ENCODE results near the gene CD2BP2. TPM values are rescaled to one million over a fixed set of nuclear protein-coding genes. Genes with fewer than 3 reads are reported as not detected.

The CD2BP2 gene
- total RNA-seq, 1 donor from 2014 or later, result 77.2 TPM

DNA sequence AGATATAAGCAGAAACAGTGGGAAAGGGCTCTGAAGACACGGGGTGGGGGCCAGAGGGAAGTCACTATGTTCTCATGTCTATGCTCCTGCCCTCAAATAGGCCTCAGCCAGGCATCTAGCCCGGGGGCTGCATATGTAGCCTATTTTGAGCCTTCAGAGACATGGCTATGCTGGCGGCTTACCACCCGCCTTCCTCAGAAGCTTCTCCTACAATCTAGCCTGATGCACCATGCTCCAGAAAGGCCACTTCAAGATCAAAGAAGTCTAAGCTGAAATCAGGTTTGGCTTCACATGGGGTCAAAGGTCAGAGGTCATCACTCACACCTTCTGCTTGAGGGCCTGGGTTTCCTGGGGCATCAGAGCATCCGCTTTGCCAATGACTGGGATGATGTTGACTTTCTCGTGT, 25.7 kb upstream of the CD2BP2 start:
- DNase-seq (ENCODE audit: low spot score), result no peak
- Mint-ChIP-seq H3K27me3 (ENCODE audit: unreplicated experiment) (peaks cover 6% of the 10 kb centered on the region), H3K36me3 (ENCODE audit: low read depth, unreplicated experiment) (peaks cover 4% of the 10 kb centered on the region), H3K27ac (ENCODE audit: unreplicated experiment) (no peak overlapping the region), H3K9me3 (ENCODE audit: unreplicated experiment) (no peaks in the 10 kb centered on the region), H3K4me1 (ENCODE audit: unreplicated experiment) (peaks cover 14% of the 10 kb centered on the region), H3K4me3 (ENCODE audit: unreplicated experiment) (no peak overlapping the region)
- TF ChIP-seq, protein P1, sequence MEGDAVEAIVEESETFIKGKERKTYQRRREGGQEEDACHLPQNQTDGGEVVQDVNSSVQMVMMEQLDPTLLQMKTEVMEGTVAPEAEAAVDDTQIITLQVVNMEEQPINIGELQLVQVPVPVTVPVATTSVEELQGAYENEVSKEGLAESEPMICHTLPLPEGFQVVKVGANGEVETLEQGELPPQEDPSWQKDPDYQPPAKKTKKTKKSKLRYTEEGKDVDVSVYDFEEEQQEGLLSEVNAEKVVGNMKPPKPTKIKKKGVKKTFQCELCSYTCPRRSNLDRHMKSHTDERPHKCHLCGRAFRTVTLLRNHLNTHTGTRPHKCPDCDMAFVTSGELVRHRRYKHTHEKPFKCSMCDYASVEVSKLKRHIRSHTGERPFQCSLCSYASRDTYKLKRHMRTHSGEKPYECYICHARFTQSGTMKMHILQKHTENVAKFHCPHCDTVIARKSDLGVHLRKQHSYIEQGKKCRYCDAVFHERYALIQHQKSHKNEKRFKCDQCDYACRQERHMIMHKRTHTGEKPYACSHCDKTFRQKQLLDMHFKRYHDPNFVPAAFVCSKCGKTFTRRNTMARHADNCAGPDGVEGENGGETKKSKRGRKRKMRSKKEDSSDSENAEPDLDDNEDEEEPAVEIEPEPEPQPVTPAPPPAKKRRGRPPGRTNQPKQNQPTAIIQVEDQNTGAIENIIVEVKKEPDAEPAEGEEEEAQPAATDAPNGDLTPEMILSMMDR (IDR thresholded peaks at IDR 0.05; ENCODE audit: unreplicated experiment), result no peak

DNA sequence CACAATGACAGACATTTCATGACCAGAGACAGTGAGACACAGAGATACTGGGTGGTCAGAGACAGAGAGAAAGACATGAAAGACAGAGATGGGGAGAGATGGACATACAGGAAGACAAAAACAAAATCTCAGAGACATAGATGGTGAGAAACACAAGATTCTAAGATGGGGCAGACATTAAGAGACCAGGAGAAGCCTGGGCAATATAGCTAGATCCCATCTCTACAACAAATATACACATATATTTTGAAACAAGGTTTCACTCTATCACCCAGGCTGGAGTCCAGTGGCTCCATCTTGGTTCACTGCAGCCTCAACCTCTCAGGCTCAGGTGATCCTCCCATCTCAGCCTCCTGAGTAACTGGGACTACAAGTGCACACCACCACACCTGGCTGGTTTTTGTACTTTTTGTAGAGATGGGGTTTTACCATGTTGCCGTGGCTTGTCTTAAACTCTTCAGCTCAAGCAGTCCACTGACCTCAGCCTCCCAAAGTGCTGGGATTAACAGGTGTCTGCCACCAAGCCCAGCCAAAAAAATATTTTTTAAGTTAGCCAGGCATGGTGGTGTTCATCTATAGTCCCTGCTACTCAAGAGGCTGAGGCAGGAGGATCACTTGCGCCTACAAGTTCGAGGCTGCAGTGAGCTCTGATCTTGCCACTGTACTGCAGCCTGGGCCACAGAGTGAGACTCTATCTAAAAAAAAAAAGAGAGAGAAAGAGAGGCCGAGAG, 25.1 kb upstream of the CD2BP2 start:
- Mint-ChIP-seq H3K9me3 (ENCODE audit: unreplicated experiment) (no peaks in the 10 kb centered on the region), H3K27ac (ENCODE audit: unreplicated experiment) (peak overlapping the region; percentile 14), H3K36me3 (ENCODE audit: low read depth, unreplicated experiment) (peaks cover 4% of the 10 kb centered on the region), H3K4me1 (ENCODE audit: unreplicated experiment) (peaks cover 14% of the 10 kb centered on the region), H3K27me3 (ENCODE audit: unreplicated experiment) (peaks cover 6% of the 10 kb centered on the region), H3K4me3 (ENCODE audit: unreplicated experiment) (peak overlapping the region; percentile 37)
- TF ChIP-seq, protein P1 (IDR thresholded peaks at IDR 0.05; ENCODE audit: unreplicated experiment), result no peak
- DNase-seq (ENCODE audit: low spot score), result no peak

DNA sequence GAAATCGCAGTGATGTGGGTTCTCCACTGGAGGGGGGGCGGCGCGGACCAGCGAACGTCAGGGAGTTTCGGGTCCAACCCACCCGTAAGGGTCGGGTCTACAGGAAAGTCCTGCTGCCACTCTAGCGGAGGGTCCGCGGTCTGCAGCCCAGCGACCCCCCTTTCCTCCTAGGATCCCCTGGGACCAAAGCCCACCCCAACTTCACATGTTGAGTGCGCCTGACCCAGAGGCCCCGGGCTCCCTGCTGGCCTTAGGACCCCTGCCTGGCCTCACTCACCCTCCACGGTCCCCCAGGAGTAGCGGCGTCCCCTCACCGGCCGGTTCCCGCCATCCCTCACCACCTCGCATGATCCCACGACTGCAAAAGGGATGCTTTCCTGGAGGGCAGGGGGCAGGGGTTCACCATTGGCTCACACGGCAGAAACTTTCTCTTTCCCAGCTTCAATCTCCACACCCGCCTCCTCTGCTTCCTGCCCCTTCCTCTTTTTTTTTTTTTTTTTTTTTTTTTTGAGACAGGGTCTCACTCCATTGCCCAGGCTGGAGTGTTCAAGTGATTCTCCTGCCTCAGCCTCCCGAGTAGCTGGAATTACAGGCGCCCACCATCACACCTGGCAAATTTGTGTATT, 24.2 kb upstream of the CD2BP2 start:
- peaks cover 14% of the 10 kb centered on the region for H3K4me1 Mint-ChIP-seq (ENCODE audit: unreplicated experiment)

DNA sequence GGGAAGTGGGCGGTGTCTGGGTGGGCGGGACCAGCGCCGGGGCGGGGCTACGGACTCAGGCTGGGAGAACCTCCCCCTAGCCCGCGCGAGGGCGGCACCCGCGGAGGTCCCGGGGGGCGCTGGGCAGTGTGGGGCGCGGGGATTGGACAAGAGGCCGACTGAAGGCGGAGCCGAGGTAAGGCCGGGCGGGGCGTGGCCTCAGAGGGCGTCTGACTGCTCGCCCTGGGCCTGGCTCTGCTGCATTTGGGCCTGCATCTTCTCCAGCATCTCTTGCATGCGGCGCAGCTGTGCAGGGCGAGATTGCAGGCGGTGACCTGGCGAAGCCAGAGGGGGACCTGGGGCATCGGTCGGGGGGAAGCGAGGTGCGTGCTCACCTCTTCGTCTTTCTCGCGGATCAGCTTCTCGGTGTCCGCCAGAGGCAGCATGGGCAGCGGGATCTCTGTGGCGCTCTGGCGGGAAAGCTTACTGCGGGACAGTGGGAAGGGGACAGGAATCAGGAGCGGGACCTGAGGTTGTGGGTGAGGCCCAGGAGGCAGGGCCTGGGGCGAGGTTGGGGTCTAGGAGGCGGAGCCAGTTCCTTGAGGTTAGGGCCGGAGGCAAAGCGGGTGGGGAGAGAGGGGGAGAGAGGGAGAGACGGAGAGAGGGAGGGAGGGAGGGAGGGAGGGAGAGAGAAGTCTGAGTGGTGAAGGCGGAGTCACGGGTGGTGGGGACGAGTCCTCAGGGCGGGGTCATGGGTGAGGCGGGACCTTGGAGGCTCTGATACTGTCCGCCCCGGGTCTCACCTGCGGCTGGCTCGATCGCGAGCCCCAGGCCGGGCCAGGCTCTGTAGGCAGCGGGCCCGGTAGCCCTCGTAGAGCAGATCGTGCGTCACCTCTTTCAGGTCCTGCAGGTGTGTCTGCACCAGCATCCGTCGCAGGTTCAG, 23.4 kb upstream of the CD2BP2 start:
- Mint-ChIP-seq H3K9me3 (ENCODE audit: unreplicated experiment) (no peaks in the 10 kb centered on the region), H3K36me3 (ENCODE audit: low read depth, unreplicated experiment) (peaks cover 4% of the 10 kb centered on the region), H3K27ac (ENCODE audit: unreplicated experiment) (peak overlapping the region; percentile 97), H3K4me3 (ENCODE audit: unreplicated experiment) (peak overlapping the region; percentile 89), H3K27me3 (ENCODE audit: unreplicated experiment) (peaks cover 6% of the 10 kb centered on the region), H3K4me1 (ENCODE audit: unreplicated experiment) (peaks cover 14% of the 10 kb centered on the region)
- TF ChIP-seq, protein P1 (IDR thresholded peaks at IDR 0.05; ENCODE audit: unreplicated experiment), result no peak
- DNase-seq (ENCODE audit: low spot score), result peak; percentile 100

More for the DNA sequence above, 24.2 kb upstream of the CD2BP2 start:
- Mint-ChIP-seq H3K27ac (ENCODE audit: unreplicated experiment) (no peak overlapping the region), H3K27me3 (ENCODE audit: unreplicated experiment) (peaks cover 6% of the 10 kb centered on the region), H3K36me3 (ENCODE audit: low read depth, unreplicated experiment) (peaks cover 4% of the 10 kb centered on the region), H3K4me3 (ENCODE audit: unreplicated experiment) (peak overlapping the region; percentile 89), H3K9me3 (ENCODE audit: unreplicated experiment) (no peaks in the 10 kb centered on the region)
- TF ChIP-seq, protein P1 (IDR thresholded peaks at IDR 0.05; ENCODE audit: unreplicated experiment), result no peak
- no peak for DNase-seq (ENCODE audit: low spot score)
